ENCODE data around the gene PRKX. TPM values are rescaled to one million over a fixed set of nuclear protein-coding genes. Genes with fewer than 3 reads are reported as not detected.
"Not testable (repeated sequence)": the region's sequence is repeated elsewhere in the genome, so short reads cannot be mapped to it uniquely, and the experiment has no call there.

The PRKX gene
- total and polyA plus RNA-seq, 12 donors, result 1.3 to 6.8 (median 4.6) TPM

- Histone ChIP-seq H3K27ac (no peak overlapping the region), H3K4me3 (no peak overlapping the region), H3K27me3 (no peaks in the 10 kb centered on the region), H3K4me1 (replicated peaks in 1 of 2) (no peaks in the 10 kb centered on the region), H3K9me3 (replicated peaks in 1 of 3) (no peaks in the 10 kb centered on the region), H3K36me3 (replicated peaks in 1 of 2) (no peaks in the 10 kb centered on the region)
- DNase-seq, result no peak
- intact Hi-C loops (cut with DNase I), result no loop called here
- WGBS, 4 donors, result 66 to 81% (median 75%) methylated on average over 4 to 10 of the region's 10 CpGs
- no peak for TF ChIP-seq POLR2A (IDR thresholded peaks at IDR 0.05)
- TF ChIP-seq, protein P1, sequence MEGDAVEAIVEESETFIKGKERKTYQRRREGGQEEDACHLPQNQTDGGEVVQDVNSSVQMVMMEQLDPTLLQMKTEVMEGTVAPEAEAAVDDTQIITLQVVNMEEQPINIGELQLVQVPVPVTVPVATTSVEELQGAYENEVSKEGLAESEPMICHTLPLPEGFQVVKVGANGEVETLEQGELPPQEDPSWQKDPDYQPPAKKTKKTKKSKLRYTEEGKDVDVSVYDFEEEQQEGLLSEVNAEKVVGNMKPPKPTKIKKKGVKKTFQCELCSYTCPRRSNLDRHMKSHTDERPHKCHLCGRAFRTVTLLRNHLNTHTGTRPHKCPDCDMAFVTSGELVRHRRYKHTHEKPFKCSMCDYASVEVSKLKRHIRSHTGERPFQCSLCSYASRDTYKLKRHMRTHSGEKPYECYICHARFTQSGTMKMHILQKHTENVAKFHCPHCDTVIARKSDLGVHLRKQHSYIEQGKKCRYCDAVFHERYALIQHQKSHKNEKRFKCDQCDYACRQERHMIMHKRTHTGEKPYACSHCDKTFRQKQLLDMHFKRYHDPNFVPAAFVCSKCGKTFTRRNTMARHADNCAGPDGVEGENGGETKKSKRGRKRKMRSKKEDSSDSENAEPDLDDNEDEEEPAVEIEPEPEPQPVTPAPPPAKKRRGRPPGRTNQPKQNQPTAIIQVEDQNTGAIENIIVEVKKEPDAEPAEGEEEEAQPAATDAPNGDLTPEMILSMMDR (IDR thresholded peaks at IDR 0.05), result no peak
Observed at GRCh38 chrX:3659761-3660160, 53.7 kb downstream of the PRKX start.

- Histone ChIP-seq H3K36me3 (replicated peaks in 1 of 2) (no peaks in the 10 kb centered on the region), H3K4me3 (no peak overlapping the region), H3K9me3 (replicated peaks in 1 of 3) (no peaks in the 10 kb centered on the region), H3K27ac (no peak overlapping the region), H3K4me1 (replicated peaks in 1 of 2) (no peaks in the 10 kb centered on the region), H3K27me3 (peaks cover 3% of the 10 kb centered on the region)
- WGBS, 4 donors, result 91 to 96% (median 95%) methylated on average over 3 to 19 of the region's 19 CpGs
- no peak for DNase-seq
- intact Hi-C loops (cut with DNase I), result no loop called here
- TF ChIP-seq, protein P1 (IDR thresholded peaks at IDR 0.05), result no peak
- TF ChIP-seq POLR2A (IDR thresholded peaks at IDR 0.05), result no peak
Observed at GRCh38 chrX:3655181-3655580, 58.3 kb downstream of the PRKX start.

DNA sequence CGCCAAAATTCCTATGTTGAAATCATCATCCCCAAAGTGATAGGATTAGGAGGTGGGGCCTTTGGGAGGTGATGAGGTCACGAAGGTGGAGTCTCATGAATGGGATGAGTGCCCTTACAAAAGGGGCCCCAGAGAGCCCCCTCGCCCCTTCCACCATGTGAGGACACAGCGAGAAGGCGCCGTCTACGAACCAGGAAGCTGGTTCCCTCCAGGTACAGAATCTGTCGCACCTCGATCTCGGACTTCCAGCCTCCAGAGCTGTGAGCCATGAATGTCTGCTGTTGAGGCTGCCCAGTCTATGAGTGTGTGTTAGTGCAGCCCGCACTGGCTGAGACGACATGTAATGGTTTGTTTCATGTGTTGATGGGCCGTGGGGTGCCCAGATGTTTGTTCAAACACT lies 60.3 kb downstream of the PRKX start:
- H3K27me3 ChIP-seq, result peaks cover 3% of the 10 kb centered on the region
- no peak overlapping the region for H3K4me3 ChIP-seq
- no peaks in the 10 kb centered on the region for H3K4me1 ChIP-seq (replicated peaks in 1 of 2)
- no peak for TF ChIP-seq POLR2A (IDR thresholded peaks at IDR 0.05)
- no peak for DNase-seq
- no peaks in the 10 kb centered on the region for H3K36me3 ChIP-seq (replicated peaks in 1 of 2)
- no peak overlapping the region for H3K27ac ChIP-seq
- intact Hi-C loops (cut with DNase I), result no loop called here
- WGBS, 4 donors, result 90 to 94% (median 91%) methylated on average over 4 to 13 of the region's 13 CpGs
- no peaks in the 10 kb centered on the region for H3K9me3 ChIP-seq (replicated peaks in 1 of 3)

DNA sequence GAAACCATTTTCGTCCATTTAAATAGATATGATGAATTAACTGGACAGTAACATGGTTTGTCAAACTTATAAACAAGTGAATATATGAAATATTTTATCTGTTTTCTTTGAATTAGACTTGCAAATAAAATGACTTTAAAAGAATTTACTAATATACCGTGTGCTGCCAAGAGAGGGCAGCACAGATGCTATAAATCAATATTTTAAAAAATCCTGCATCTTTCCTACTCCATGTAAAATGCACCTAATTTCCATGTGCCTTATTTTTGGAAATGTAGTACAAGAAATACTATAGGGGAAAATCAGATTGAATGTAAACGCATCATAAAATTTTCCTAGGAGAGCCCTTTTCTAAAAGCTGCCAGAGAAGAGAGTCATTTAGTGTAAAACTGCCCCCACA lies 62.2 kb downstream of the PRKX start:
- no peaks in the 10 kb centered on the region for H3K4me1 ChIP-seq (replicated peaks in 1 of 2)
- peaks cover 3% of the 10 kb centered on the region for H3K27me3 ChIP-seq
- H3K9me3 ChIP-seq (replicated peaks in 1 of 3), result no peaks in the 10 kb centered on the region
- WGBS, 4 donors, result 19 to 36% (median 30%) methylated on average over 3 of the region's 3 CpGs
- no peak overlapping the region for H3K4me3 ChIP-seq
- no peak for TF ChIP-seq POLR2A (IDR thresholded peaks at IDR 0.05)
- TF ChIP-seq, protein P1 (IDR thresholded peaks at IDR 0.05), result peak; percentile 28 to 60 (median 42)
- intact Hi-C loops (cut with DNase I), result no loop called here
- no peaks in the 10 kb centered on the region for H3K36me3 ChIP-seq (replicated peaks in 1 of 2)
- H3K27ac ChIP-seq, result no peak overlapping the region
- DNase-seq, result no peak

GRCh38 chrX:3648084-3648483 lies 65.4 kb downstream of the PRKX start:
- WGBS, 4 donors, result 89 to 100% (median 95%) methylated on average over 2 of the region's 2 CpGs

GRCh38 chrX:3639858-3640631 lies 73.4 kb downstream of the PRKX start:
- not testable (repeated sequence) for H3K4me3 ChIP-seq; DNase-seq; H3K36me3 ChIP-seq (replicated peaks in 1 of 2); H3K4me1 ChIP-seq (replicated peaks in 1 of 2); H3K27ac ChIP-seq; H3K27me3 ChIP-seq; H3K9me3 ChIP-seq (replicated peaks in 1 of 3)
- 50 to 74% (median 70%) methylated on average over 15 to 23 of the region's 23 CpGs for WGBS, 4 donors
- intact Hi-C loops (cut with DNase I), result loop anchor here (5.0 to 10.0 kb wide), 2 partner anchors 525 to 603 kb away; no protein-coding TSS in a partner anchor

More at GRCh38 chrX:3648084-3648483, 65.4 kb downstream of the PRKX start:
- Histone ChIP-seq H3K36me3 (replicated peaks in 1 of 2) (no peaks in the 10 kb centered on the region), H3K27me3 (peaks cover 3% of the 10 kb centered on the region), H3K27ac (no peak overlapping the region), H3K9me3 (replicated peaks in 1 of 3) (no peaks in the 10 kb centered on the region), H3K4me3 (no peak overlapping the region), H3K4me1 (replicated peaks in 1 of 2) (no peaks in the 10 kb centered on the region)
- TF ChIP-seq, protein P1 (IDR thresholded peaks at IDR 0.05), result no peak
- no peak for TF ChIP-seq POLR2A (IDR thresholded peaks at IDR 0.05)
- DNase-seq, result no peak
- intact Hi-C loops (cut with DNase I), result no loop called here

Measured in adrenal gland (tissue), 12 donors.